Measurements from ENCODE around the gene MYL3. TPM values are rescaled to one million over a fixed set of nuclear protein-coding genes. Genes with fewer than 3 reads are reported as not detected.
"Not testable (repeated sequence)": the region's sequence is repeated elsewhere in the genome, so short reads cannot be mapped to it uniquely, and the experiment has no call there.

The MYL3 gene
- total and polyA plus RNA-seq, 2 experiments from 2014 or later: not detected

GRCh38 chr3:46829699-46830208 lies 33.5 kb downstream of the MYL3 start:
- WGBS, 2 experiments (ENCODE audit: low coverage in 1 of 2, low lambda C conversion rate in 2 of 2, missing lambda C conversion rate in 2 of 2): 34 to 48% methylated on average over 4 of the region's 4 CpGs
- in situ Hi-C loops (cut with MboI): no loop called here
- H3K9ac ChIP-seq: no peak overlapping the region

GRCh38 chr3:46825450-46825849 lies 37.8 kb downstream of the MYL3 start:
- WGBS, 2 experiments (ENCODE audit: low coverage in 1 of 2, low lambda C conversion rate in 2 of 2, missing lambda C conversion rate in 2 of 2): 67 to 76% methylated on average over 2 of the region's 2 CpGs
- no peak for TF ChIP-seq EZH2phosphoT487 (IDR thresholded peaks at IDR 0.05; ENCODE audit: insufficient read depth, low read depth)
- no peak for TF ChIP-seq EZH2 (IDR thresholded peaks at IDR 0.05; ENCODE audit: insufficient read depth, poor library complexity, severe bottlenecking)
- no peaks in the 10 kb centered on the region for H3K4me1 ChIP-seq (ENCODE audit: insufficient read depth)
- no peak overlapping the region for H3K4me3 ChIP-seq
- in situ Hi-C loops (cut with MboI): no loop called here
- H2AFZ ChIP-seq: no peak overlapping the region
- no peaks in the 10 kb centered on the region for H3K79me2 ChIP-seq (ENCODE audit: insufficient read depth)
- H3K27me3 ChIP-seq (replicated peaks; ENCODE audit: insufficient read depth): peaks cover 10% of the 10 kb centered on the region; the same call in 1 of the 2 replicates
- no peaks in the 10 kb centered on the region for H3K9me2 ChIP-seq (ENCODE audit: insufficient read depth)
- no peaks in the 10 kb centered on the region for H3K9me3 ChIP-seq (ENCODE audit: low read depth)
- H3K9ac ChIP-seq: no peak overlapping the region
- DNase-seq: no peak
- H4K20me1 ChIP-seq (ENCODE audit: insufficient read depth): no peaks in the 10 kb centered on the region
- no peaks in the 10 kb centered on the region for H3K36me3 ChIP-seq (ENCODE audit: low read depth)
- no peaks in the 10 kb centered on the region for H3F3A ChIP-seq (ENCODE audit: insufficient read depth)
- no peak overlapping the region for H3K4me2 ChIP-seq (ENCODE audit: unreplicated experiment)
- no peak overlapping the region for H3K27ac ChIP-seq

More at GRCh38 chr3:46829699-46830208, 33.5 kb downstream of the MYL3 start:
- DNase-seq: no peak
- no peaks in the 10 kb centered on the region for H4K20me1 ChIP-seq (ENCODE audit: insufficient read depth)
- no peaks in the 10 kb centered on the region for H3F3A ChIP-seq (ENCODE audit: insufficient read depth)
- H3K36me3 ChIP-seq (ENCODE audit: low read depth): no peaks in the 10 kb centered on the region
- H3K4me3 ChIP-seq: no peak overlapping the region
- no peaks in the 10 kb centered on the region for H3K79me2 ChIP-seq (ENCODE audit: insufficient read depth)
- H3K27ac ChIP-seq: no peak overlapping the region
- H3K27me3 ChIP-seq (replicated peaks; ENCODE audit: insufficient read depth): peaks cover 7% of the 10 kb centered on the region
- no peaks in the 10 kb centered on the region for H3K9me2 ChIP-seq (ENCODE audit: insufficient read depth)
- H3K4me2 ChIP-seq (ENCODE audit: unreplicated experiment): no peak overlapping the region
- no peak for TF ChIP-seq EZH2phosphoT487 (IDR thresholded peaks at IDR 0.05; ENCODE audit: insufficient read depth, low read depth)
- no peak for TF ChIP-seq EZH2 (IDR thresholded peaks at IDR 0.05; ENCODE audit: insufficient read depth, poor library complexity, severe bottlenecking)
- H3K4me1 ChIP-seq (ENCODE audit: insufficient read depth): no peaks in the 10 kb centered on the region
- H3K9me3 ChIP-seq (ENCODE audit: low read depth): no peaks in the 10 kb centered on the region
- H2AFZ ChIP-seq: no peak overlapping the region

- H3K27me3 ChIP-seq (replicated peaks; ENCODE audit: insufficient read depth): peaks cover 10% of the 10 kb centered on the region; the same call in 1 of the 2 replicates
- in situ Hi-C loops (cut with MboI): no loop called here
- H3F3A ChIP-seq (ENCODE audit: insufficient read depth): no peaks in the 10 kb centered on the region
- no peak overlapping the region for H3K4me3 ChIP-seq
- no peak overlapping the region for H2AFZ ChIP-seq
- no peak overlapping the region for H3K9ac ChIP-seq
- no peaks in the 10 kb centered on the region for H3K36me3 ChIP-seq (ENCODE audit: low read depth)
- H3K9me2 ChIP-seq (ENCODE audit: insufficient read depth): no peaks in the 10 kb centered on the region
- no peaks in the 10 kb centered on the region for H3K9me3 ChIP-seq (ENCODE audit: low read depth)
- no peaks in the 10 kb centered on the region for H3K79me2 ChIP-seq (ENCODE audit: insufficient read depth)
- WGBS, 2 experiments (ENCODE audit: low coverage in 1 of 2, low lambda C conversion rate in 2 of 2, missing lambda C conversion rate in 2 of 2): 42 to 49% methylated on average over 2 of the region's 2 CpGs
- no peak overlapping the region for H3K27ac ChIP-seq
- H3K4me1 ChIP-seq (ENCODE audit: insufficient read depth): no peaks in the 10 kb centered on the region
- H4K20me1 ChIP-seq (ENCODE audit: insufficient read depth): no peaks in the 10 kb centered on the region
- no peak for DNase-seq
- TF ChIP-seq EZH2phosphoT487 (IDR thresholded peaks at IDR 0.05; ENCODE audit: insufficient read depth, low read depth) (no peak), EZH2 (IDR thresholded peaks at IDR 0.05; ENCODE audit: insufficient read depth, poor library complexity, severe bottlenecking) (no peak)
- no peak overlapping the region for H3K4me2 ChIP-seq (ENCODE audit: unreplicated experiment)
Observed at GRCh38 chr3:46824211-46824970, 38.9 kb downstream of the MYL3 start.

- H3K9ac ChIP-seq; H3K36me3 ChIP-seq (ENCODE audit: low read depth); H3K4me1 ChIP-seq (ENCODE audit: insufficient read depth); H3K27ac ChIP-seq; H3K9me2 ChIP-seq (ENCODE audit: insufficient read depth); H3K9me3 ChIP-seq (ENCODE audit: low read depth); H3F3A ChIP-seq (ENCODE audit: insufficient read depth); H2AFZ ChIP-seq; H3K4me2 ChIP-seq (ENCODE audit: unreplicated experiment); in situ Hi-C loops (cut with MboI); H3K27me3 ChIP-seq (replicated peaks; ENCODE audit: insufficient read depth); H3K79me2 ChIP-seq (ENCODE audit: insufficient read depth); H3K4me3 ChIP-seq; DNase-seq; H4K20me1 ChIP-seq (ENCODE audit: insufficient read depth): not testable (repeated sequence)
Observed at GRCh38 chr3:46823314-46823713, 39.9 kb downstream of the MYL3 start.

Measured in GM23248 (cell line).